Stimulated activated CD8-positive, alpha-beta memory T cell treated with anti-CD3 and anti-CD28 coated beads, Interleukin-15, amount 100 ng/mL, for 24 hours (primary cell): Measurements from ENCODE around the gene HSD17B13.
"Not testable (repeated sequence)": the region's sequence is repeated elsewhere in the genome, so short reads cannot be mapped to it uniquely, and the experiment has no call there.

Experiments used
- DNase-seq: peaks from one replicate; pipeline ENCODE4 v3.0.0-alpha.2; 2020; ENCODE audit warnings: low read depth

Gene HSD17B13, protein sequence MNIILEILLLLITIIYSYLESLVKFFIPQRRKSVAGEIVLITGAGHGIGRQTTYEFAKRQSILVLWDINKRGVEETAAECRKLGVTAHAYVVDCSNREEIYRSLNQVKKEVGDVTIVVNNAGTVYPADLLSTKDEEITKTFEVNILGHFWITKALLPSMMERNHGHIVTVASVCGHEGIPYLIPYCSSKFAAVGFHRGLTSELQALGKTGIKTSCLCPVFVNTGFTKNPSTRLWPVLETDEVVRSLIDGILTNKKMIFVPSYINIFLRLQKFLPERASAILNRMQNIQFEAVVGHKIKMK

DNA sequence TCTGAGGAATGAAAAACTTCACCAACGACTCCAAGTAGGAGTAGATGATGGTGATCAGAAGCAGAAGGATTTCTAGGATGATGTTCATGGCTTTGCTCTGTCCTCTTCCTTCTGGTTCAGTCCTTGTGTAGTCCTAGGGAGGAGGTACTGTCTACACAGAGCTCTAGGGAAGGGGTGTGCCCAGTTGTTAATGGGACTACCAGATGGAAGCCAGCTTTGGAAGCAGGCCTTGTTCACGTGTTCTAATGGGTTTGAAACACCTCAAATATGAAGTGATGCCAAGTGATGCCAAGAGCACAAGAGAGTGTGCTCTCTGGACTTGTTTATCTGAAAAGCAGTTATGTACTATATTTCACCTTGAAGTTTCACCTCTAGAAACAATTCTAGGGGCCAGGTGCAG lies at the start of gene HSD17B13:
TSS of gene HSD17B13 (minus strand) at position 129 of the 400 bp plus-strand sequence. CDS start at position 88, 41 bp downstream.
- DNase-seq = no peak

DNA sequence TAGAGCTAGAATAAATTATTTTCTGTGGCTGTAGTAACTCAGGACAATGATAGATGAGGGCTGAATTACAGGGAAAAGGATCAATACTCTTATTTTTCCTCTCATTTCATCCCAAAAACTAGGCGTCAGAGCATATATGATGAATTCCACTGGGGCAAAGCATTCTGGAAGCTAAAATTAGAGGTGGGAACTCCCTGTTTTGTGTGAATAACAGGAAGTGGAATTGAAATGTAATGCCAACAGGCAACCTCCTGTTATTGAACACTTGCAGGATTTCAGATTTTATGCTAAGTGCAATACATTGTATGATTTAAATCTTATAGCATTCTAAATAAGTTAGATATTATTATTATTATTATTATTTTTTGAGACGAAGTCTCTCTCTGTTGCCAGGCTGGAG lies 47.4 kb upstream of the HSD17B13 start:
- no peak for DNase-seq

DNA sequence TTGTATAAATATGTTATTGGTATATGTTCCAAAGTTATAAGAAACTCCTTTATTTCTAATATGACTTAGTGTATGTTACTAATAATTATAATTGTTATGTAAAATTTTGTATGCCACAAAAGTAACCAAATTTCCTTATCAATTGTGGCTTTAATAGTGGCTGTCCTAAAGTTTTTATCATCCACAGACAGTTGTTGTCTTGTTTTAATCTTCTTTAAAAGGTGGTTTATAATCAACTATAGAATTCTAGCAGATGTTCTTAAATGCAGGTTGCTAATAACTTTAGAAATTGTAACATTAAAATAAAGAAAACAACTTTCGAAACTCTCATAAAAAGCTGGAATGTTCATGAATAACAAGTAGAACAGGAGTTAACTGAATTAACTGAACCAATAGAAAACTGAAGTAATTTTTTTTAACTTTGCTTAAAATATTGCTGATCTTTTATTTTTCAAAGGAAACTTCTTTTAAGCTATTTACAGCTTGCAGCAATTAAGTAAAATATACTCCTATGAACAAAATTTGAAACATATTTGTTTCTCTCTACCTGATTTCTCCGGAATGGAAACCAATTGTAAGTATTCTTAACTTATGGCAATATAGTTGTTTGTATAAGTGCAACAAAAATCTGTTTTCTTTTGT lies 44.0 kb upstream of the HSD17B13 start:
- DNase-seq = no peak

DNA sequence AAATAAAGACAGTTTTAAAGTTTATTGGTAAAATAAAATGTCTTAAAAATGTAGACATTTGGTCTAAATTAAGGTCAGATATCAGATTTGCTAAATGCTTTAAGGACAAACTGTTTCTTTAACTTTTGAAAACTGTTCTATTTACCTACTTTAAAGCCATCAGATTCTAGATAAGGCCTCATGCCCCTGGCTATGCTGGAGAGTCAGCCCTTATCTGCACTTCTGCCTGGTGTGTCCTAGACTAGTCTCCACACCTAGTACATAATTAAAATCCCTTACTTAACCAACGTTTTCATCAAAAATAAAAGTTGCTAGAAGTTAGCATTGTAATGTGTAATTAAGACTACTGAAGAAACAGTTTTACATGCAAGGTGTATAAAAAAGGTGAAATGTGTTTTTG lies 42.7 kb upstream of the HSD17B13 start:
- DNase-seq = no peak

DNA sequence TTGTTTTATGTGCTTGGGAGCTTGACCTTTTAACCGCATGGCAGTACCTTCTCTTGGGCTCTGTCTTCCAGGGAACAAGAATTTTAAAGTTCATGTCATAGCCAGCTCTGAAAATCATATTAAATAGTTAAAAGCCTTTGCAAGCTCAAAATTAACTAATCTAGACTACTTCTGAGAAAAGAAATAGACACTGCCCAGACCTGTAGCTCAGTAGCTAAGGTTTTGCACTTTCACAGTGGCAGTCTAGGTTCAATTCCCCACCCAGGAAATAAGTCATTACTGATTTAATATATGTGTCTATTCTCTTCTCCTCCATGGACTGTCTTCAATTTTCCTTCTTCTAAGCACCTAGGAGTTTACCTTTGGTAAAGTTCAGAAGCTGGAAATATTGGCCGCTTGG lies 40.9 kb upstream of the HSD17B13 start:
- no peak for DNase-seq

DNA sequence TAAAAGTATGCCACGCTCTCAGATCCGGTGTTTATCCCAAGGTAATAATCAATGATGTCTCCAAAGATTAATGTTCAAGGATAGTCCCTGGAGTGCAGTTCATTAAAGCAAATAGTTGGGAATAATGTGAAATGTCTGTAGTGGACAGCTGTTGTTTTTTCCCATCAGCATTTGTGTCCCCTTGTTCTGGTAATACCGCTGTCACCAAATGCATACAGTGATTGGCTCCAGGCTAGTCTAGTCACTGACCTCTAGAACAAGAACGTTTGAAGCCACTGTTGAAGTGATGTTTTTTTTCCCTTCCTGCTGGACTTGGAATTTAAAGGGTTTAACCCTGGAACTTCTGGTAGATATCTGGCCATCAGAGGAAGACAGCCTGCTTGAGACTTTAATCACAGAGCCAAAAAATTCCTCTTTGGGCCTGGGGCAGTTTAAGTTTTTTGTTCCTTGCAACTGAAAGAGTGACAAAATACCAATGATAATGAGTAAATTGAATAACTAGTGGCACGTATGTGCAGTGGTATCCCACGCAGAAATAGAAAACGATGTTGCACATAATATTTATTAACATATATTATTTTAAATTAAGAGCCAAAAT lies 37.8 kb upstream of the HSD17B13 start:
- no peak for DNase-seq

DNA sequence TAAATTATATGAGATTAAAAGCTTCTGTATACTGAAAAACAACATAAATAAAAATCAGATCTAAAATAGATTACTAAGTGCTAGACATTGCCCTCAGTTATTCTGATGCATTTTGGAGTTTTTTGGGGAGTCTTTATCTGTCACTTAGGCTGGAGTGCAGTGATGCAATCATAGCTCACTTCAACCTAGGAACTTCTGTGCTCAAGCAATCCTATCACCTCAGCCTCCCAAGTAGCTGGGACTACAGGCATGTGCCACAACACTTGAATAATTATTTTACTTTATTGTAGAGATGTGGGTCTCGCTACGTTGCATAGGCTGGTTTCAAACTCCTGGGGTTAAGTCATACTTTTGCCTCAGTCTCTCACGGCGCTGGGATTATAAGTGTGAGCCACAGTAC lies 36.6 kb upstream of the HSD17B13 start:
- no peak for DNase-seq

DNA sequence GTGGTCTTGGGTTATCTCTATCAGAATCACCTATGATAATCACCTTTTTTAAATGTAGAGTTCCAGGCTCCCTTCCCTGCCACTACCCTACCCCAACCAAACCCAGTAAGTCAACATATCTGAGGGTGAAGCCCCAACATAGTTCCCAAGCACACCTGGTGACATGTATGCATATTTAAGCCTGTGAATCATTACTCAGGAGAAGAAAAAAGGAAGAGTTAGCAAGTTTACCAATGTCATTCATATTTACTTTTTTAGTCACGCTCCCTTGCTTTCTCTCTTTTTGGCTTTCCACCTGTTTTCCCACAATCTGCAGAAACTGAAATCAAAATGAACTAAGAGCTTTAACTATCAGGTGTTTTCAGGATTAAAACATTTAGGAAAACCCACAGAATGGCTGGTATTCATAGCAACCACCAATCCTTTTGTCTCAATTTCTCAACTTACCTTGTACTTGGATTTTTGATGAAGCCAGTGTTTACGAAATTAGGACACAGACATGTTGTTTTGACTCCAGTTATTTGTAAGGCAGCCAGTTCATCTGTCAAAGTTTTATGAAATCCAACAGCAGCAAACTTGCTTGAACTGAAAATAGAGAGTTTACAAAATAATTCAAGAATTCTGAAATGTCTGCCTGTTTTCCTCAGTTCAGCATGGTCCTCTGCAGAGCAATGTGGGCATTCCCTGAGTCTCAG lies 34.3 kb upstream of the HSD17B13 start:
- DNase-seq = no peak

DNA sequence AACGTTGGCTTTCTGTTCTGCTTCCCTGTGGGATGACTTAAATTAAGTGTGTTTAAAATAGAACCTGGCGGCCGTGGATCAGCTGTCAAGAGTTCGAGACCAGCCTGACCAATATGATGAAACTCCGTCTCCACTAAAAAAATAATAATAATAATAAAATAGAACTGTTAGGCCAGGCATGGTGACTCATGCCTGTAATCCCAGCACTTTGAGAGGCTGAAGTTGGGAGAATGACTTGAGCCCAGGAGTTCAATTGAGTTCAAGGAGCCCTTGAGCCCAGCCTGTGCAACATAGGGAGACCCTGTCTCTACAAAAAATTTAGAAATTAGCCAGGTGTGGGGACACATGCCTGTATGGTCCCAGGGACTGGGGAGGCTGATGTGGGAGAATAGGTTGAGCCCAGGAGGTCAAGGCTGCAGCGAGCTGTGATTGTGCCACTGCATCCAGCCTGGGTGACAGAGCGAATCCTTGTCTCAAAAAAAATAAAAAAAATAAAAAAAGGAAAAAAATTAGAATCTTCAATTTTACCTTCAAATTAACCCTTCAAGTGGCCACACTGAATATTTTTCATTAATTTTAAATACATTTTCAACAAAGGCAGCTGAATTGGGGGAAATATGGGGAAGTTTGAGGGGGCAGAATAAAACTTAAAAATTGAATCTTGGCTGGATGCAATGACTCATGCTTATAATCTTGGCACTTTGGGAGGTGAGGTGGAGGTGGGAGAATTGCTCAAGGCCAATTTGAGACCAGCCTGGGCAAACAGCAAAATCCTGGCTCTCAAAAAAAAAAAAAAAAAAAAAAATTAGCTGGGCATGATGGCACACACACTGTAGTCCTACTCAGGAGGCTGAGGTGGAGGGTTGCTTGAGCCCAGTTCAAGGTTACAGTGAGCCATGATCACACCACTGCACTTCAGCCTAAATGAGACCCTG lies 31.8 kb upstream of the HSD17B13 start:
- DNase-seq = no peak

DNA sequence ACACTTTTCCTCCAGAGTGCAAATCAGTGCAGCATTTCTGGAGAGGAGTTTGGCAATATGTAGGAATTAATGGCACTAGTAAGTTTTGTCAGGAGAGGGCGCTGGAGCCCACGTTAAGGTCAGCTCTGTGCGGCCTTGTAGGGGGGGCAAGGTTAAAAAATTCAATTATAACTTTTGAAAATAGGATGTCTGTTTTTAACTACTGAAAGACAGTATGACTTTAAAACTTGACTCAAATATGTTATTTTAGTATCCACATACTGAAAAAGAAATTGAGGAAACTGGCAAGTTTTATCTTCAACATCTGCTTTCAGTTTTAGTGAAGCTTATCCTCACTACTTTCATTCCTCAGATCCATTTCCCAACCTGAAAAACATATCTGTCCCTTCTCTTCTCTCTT lies 30.9 kb upstream of the HSD17B13 start:
- no peak for DNase-seq

DNA sequence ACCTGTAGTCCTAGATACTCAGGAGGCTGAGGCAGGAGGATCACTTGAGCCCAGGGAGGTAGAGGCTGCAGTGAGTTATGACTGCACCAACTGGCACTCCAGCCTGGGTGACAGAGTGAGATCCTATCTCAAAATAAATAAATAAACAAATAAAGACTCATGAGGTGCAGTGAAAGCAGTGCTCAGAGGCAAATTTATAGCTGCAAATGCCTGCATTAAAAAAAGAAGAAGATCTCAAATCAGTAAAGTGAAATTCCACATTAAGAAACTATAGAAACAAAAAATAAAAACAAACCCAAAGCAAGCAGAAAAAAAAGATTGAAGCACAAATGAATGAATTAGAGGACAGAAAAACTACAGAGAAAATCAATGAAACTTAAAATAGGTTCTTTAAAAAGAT lies 22.5 kb upstream of the HSD17B13 start:
- DNase-seq = no peak

DNA sequence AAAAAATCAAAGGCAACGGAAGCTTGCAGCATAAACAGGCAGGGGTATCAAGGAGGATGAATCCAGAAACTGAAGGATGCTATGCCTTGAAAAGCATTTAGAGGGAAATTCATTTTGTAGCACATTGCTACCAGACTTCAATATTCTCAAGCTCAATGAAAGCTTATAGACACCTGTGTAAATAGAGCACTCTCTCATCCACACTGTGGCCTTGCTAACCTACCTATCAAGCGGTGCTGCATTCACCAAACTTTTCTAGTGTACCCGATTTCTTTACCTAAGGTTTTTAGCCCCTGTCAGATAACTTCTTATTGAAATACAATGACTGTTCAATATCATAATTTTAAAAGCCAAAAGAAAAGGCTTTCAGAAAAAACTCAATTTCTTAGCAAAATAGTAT lies 20.2 kb upstream of the HSD17B13 start:
- no peak for DNase-seq

DNA sequence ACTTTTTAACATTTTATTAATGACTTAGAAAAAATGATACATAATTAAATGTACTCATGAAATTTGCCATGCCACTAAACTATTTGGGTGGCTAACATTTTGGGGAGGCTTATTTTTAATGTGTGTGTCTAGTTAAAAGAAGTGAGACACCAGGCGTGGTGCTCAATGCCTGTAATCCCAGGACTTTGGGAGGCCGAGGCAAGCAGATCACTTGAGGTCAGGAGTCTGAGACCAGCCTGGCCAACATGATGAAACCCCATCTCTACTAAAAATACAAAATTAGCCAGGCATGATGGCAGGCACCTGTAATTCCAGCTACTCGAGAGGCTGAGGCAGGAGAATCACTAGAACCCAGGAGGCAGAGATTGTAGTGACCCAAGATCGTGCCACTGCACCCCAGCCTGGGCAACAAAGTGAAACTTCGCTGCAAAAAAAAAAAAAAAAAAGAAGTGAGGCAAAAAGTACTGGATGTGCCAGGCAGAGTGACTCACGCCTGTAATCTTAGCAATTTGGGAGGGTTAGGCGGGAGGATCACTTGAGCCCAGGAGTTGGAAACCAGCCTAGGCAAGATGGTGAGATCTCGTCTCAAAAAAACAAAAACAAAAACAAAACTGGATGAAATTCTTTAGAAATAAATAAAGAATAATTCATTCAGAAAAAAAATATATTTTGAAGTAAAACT lies 19.4 kb upstream of the HSD17B13 start:
- not testable (repeated sequence) for DNase-seq

DNA sequence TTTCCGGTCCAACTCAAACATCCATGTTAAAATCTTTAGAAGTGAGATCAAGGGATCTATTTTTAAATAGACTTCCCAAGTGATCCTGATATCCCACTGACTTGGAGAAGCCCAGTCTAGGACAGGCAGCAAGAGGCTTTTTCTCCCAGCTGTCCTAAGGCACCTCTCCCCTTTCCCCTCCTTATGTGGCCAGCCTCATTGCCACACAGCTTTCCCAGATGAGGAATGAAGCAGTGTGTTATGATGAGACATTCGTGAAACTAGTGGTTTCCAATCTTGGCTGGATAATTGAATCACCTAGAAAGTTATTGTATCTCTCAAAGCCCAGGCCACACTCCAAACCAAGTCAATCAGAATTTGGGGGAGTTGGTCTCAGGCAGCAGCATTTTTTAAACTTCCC lies 16.8 kb upstream of the HSD17B13 start:
- no peak for DNase-seq

DNA sequence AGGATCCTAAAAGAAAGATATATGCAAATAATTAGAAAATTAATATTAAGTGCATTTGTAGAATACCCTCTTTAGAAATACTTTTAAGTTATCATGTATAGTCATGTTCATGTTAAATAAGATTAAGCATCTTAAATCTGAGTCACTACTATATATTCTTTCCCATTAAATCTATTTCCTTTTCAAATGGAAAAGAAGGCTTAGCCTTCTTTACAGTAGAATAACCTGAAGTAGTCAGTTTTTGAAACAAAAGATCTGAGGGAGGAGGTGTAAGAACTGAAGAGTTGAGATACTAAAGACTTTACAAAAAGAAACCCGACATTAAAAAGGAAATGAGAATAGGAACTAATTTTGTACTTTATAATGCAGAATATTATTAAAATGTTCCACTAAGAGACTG lies 14.7 kb upstream of the HSD17B13 start:
- no peak for DNase-seq

DNA sequence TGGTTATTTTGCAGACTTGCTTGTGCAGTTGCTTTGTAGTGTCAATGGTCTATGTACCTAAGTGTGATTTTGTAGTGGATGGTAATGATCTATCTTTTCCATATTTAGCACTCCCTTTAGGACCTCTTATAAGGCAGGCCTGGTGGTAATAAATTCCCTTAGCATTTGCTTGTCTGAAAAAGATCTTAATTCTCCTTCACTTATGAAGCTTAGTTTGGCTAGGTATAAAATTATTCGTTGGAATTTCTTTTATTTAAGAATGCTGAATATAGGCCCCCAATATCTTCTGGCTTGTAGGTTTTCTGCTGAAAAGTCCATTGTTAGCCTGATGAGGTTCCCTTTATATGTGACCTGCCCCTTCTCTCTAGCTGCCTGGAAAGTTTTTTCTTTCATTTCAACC lies 10.6 kb upstream of the HSD17B13 start:
- no peak for DNase-seq

DNA sequence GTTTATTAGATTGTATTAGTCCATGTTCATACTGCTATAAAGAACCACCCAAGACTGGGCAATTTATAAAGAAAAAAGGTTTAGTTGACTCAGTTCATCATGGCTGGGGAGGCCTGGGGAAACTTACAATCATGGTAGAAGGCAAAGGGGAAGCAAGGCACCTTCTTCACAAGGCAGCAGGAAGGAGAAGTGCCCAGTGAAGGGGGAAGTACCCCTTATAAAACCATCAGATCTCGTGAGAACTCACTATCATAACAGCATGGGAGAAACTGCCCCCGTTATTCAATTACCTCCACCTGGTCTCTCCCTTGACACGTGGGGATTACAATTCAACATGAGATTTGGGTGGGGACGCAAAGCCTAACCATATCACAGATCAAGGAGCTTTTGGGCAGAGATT lies 8.1 kb upstream of the HSD17B13 start:
- no peak for DNase-seq

DNA sequence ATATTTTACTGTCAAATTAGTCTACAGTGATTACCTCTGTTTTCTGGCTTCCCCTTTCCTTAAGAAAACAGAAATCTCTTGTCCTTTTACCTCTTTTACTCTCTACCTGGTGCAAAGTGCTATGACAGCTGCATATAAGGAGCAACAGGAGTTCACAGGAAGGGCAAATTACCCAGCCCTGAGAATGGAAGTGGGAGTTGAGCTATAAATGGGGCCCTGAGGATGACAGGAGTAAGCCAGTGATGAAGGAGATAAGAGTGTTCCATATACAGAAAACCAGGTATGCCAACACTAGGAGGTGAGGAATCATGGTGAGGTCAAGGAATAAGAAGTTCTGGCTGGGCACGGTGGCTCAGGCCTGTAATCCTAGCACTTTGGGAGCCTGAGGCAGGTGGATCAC lies 4.5 kb upstream of the HSD17B13 start:
- no peak for DNase-seq

DNA sequence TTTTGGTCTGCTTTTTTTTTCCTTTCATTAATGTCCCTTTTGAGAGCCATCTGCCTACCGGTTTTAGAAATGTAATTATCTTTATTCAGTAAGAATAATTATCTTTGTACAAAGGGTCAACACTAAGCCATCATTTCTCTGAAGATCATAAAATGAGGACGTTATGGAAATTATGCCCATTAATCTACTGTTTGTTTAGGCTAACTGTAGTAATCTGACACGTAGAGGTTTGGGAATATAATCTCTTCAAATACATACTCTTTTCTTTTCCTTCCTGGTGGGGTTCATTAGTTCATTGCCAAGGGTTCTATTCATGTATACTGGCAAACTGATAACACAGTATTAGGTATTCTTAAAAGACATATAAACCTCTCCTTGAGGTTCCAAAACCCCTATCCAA lies 3.8 kb upstream of the HSD17B13 start:
- DNase-seq = no peak

DNA sequence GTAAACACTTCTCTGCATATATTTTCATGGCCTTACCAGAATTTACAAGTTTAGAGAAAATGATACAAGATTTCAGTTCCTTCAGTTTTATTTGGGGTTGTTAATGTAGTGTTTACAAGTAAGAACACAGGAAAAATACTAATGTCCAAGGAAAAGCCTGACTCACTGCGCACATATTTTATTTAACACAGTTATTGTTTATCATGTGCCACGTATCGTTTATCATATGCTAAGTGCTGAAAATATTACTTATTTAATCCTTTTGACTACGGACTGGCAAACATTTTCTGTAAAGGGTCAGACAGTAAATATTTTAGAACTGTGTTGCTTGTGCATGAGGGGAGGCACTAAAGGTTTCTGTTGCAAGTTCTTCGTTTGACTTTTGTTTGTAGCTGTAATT lies 794 bp downstream of the HSD17B13 start:
- DNase-seq = no peak

DNA sequence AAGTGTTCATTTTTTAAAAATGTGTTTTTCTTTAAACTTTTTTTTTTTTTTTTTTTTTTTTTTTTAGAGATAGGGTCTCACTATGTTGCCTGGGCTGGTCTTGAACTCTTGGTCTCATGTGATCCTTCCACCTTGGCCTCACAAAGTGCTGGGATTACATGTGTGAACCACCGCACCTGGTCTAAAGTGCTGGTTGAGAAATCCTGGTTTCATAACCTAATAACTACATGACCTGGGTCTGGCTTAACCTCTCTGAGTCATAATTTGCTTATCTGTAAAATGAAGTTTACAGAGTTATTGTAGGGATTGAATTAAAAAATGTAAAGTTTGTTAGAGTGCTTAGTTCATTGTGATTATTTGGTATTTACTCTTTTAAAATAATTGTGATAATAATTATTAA lies 5.2 kb downstream of the HSD17B13 start:
- no peak for DNase-seq
